Measurements from ENCODE around the gene COPZ1.

COPZ1 gene

GRCh38 chr12:54358945-54359761 lies 34.2 kb downstream of the COPZ1 start:
- no peaks in the 10 kb centered on the region for H3K27me3 ChIP-seq
- H3K36me3 ChIP-seq, result no peaks in the 10 kb centered on the region
- intact Hi-C loops (cut with DNase I; ENCODE audit: low total_unique reads), result loop anchor here (2.0 kb wide), 1 partner anchor 78 kb away; the partner anchor contains the start of genes CBX5 and HNRNPA1
- TF ChIP-seq CTCF (IDR thresholded peaks at IDR 0.05), result peak in 1 of 2 experiments; percentile 12
- H3K4me3 ChIP-seq, result peak overlapping the region; percentile 72 to 74
- peaks cover 0 to 23% (median 10%) of the 10 kb centered on the region in 4 donors for H3K4me1 ChIP-seq
- DNase-seq, result peak; percentile 98
- H3K27ac ChIP-seq, result peak overlapping the region; percentile 87 to 92
- H3K9me3 ChIP-seq, result no peaks in the 10 kb centered on the region

- H3K4me3 ChIP-seq, result peak overlapping the region; percentile 72 to 74
- H3K9me3 ChIP-seq, result no peaks in the 10 kb centered on the region
- intact Hi-C loops (cut with DNase I; ENCODE audit: low total_unique reads), result loop anchor here (2.0 to 10.0 kb wide), 3 partner anchors 79 to 385 kb away; partner anchors contain the start of genes CBX5, HNRNPA1, HOTAIR and HOXC11
- DNase-seq, result no peak
- no peaks in the 10 kb centered on the region for H3K36me3 ChIP-seq
- no peaks in the 10 kb centered on the region for H3K27me3 ChIP-seq
- peaks cover 0 to 23% (median 10%) of the 10 kb centered on the region in 4 donors for H3K4me1 ChIP-seq
- peak overlapping the region; percentile 87 to 92 for H3K27ac ChIP-seq
- TF ChIP-seq CTCF (IDR thresholded peaks at IDR 0.05), result no peak
Measured at GRCh38 chr12:54359762-54360351, 34.9 kb downstream of the COPZ1 start.

GRCh38 chr12:54360717-54361456 lies 36.0 kb downstream of the COPZ1 start:
- Histone ChIP-seq H3K27ac (peak overlapping the region; percentile 87 to 92), H3K4me1 (peaks cover 0 to 23% (median 10%) of the 10 kb centered on the region in 4 donors), H3K4me3 (no peak overlapping the region), H3K27me3 (no peaks in the 10 kb centered on the region), H3K9me3 (no peaks in the 10 kb centered on the region), H3K36me3 (no peaks in the 10 kb centered on the region)
- TF ChIP-seq CTCF (IDR thresholded peaks at IDR 0.05), result peak; percentile 54 to 70
- peak in 1 of 2 donors; percentile 81 for DNase-seq
- intact Hi-C loops (cut with DNase I; ENCODE audit: low total_unique reads), result loop anchor here (10.0 kb wide), 2 partner anchors 136 to 386 kb away; partner anchors contain the start of genes HOTAIR and HOXC11

- Histone ChIP-seq H3K9me3 (no peaks in the 10 kb centered on the region), H3K36me3 (no peaks in the 10 kb centered on the region), H3K4me3 (no peak overlapping the region), H3K27ac (no peak overlapping the region), H3K27me3 (no peaks in the 10 kb centered on the region), H3K4me1 (peaks cover 0 to 20% (median 8%) of the 10 kb centered on the region in 4 donors)
- intact Hi-C loops (cut with DNase I; ENCODE audit: low total_unique reads), result loop anchor here (2.0 to 10.0 kb wide), 3 partner anchors 66 to 388 kb away; partner anchors contain the start of genes HOTAIR and HOXC11
- TF ChIP-seq CTCF (IDR thresholded peaks at IDR 0.05), result no peak
- DNase-seq, result no peak
Measured at GRCh38 chr12:54363047-54363446, 38.1 kb downstream of the COPZ1 start.

GRCh38 chr12:54363618-54364017 lies 38.7 kb downstream of the COPZ1 start:
- no peaks in the 10 kb centered on the region for H3K9me3 ChIP-seq
- no peak for DNase-seq
- intact Hi-C loops (cut with DNase I; ENCODE audit: low total_unique reads), result loop anchor here (2.0 to 10.0 kb wide), 3 partner anchors 67 to 389 kb away; partner anchors contain the start of genes HOTAIR and HOXC11
- no peak overlapping the region for H3K4me3 ChIP-seq
- no peaks in the 10 kb centered on the region for H3K36me3 ChIP-seq
- peaks cover 0 to 19% (median 9%) of the 10 kb centered on the region in 4 donors for H3K4me1 ChIP-seq
- no peaks in the 10 kb centered on the region for H3K27me3 ChIP-seq
- no peak for TF ChIP-seq CTCF (IDR thresholded peaks at IDR 0.05)
- no peak overlapping the region for H3K27ac ChIP-seq

All from tibial artery (tissue), 4 donors.